Stimulated activated naive CD8-positive, alpha-beta T cell treated with anti-CD3 and anti-CD28 coated beads, Interleukin-15, Interleukin-2, amounts not matched to agents 100 U/mL and 50 U/mL, for 24 hours (primary cell): ENCODE data around the gene SLC6A4.
"Not testable (repeated sequence)": the region's sequence is repeated elsewhere in the genome, so short reads cannot be mapped to it uniquely, and the experiment has no call there.

Experiments used
- ATAC-seq: fragments of 150-1000 bp; cut with Tn5 transposase; one replicate; pipeline ENCODE4 v1.10.0; 2021
- DNase-seq: peaks from one replicate; pipeline ENCODE4 v3.0.0; 2021

SLC6A4 gene

GRCh38 chr17:30172560-30172959 lies 62.9 kb downstream of the SLC6A4 start:
- no peak for DNase-seq

DNA sequence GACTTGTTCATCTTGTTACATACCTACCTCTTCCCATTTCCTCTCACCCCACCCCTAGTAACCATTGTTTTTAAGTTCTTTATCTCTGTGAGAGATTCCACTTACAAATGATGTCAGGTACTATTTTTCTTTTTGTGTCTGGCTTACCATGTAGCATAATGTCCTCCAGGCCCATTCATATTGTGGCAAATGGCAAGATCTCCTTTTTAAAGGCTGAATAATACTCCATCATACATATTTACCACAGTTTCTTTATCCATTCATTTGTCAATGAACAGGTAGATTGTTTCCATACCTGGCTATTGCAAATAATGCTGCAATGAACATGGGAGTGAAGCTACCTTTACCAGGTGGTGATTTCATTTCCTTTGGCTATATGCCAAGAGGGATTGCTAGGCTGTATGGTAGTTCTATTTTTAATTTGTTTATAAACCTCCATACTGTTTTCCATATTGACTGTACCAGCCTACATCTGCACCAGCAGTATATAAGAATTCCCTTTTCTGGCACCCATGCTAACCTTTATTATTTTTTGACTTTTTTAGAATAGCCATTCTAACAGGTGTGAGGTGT lies 65.0 kb downstream of the SLC6A4 start:
- DNase-seq, result no peak
- no peak for ATAC-seq

More at GRCh38 chr17:30172560-30172959, 62.9 kb downstream of the SLC6A4 start:
- ATAC-seq, result no peak

GRCh38 chr17:30165960-30166359 lies 69.5 kb downstream of the SLC6A4 start:
- no peak for ATAC-seq
- DNase-seq, result no peak

- no peak for ATAC-seq
- DNase-seq, result no peak
These were observed 70.3 kb downstream of the SLC6A4 start for GRCh38 chr17:30165147-30165546.

DNA sequence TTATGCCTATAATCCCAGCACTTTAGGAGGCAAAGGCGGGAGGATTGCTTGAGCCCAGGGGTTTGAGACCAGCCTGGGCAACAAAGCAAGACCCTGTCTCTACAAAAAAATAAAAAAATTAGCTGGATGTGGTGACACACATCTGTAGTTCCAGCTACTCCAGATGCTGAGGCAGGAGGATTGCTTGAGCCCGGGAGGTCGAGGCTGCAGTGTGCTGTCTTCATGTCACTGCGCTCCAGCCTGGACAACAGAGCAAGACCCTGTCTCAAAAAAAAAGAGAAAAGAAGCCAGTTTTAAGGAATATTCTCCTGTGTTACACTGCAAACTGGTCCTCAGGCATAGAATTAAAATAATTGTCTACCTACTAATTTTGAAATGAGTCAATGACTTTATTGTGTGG lies 71.0 kb downstream of the SLC6A4 start:
- DNase-seq (no peak), ATAC-seq (no peak)

- DNase-seq, result no peak
- no peak for ATAC-seq
These were observed 73.9 kb downstream of the SLC6A4 start for GRCh38 chr17:30161601-30162000.

DNA sequence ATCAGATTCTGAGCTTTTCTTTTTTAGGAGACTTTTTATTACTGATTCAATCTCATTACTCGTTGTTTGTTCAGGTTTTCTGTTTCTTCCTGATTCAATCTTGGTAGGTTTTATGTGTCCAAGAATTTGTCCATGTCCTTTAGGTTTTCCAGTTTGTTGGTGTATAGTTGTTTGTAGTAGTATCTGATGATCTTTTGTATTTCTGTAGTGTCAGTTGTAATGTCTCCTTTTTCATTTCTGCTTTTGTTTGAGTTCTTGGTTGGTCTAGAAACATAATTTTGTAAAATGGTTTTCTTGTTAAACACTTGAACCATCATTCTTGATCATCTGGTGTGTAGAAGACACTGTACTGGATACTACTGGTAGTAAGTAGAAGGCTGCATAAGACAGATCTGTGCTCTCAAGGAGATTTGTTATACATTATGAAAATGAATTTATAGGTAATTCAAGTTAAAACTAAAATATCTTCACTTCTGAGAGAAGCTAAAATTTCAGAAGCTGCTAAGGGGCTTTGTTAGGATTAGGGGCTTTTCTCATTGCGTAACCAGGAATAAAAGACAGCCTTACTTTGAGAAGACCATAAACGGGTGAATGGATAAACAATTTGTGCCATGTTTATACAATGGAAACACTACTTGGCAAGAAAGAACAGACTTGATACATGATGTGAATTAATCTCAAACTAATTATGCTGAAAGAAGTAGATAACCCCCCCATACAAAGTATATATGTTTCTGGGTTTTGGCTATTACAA lies 74.9 kb downstream of the SLC6A4 start:
- no peak for DNase-seq
- ATAC-seq, result no peak

DNA sequence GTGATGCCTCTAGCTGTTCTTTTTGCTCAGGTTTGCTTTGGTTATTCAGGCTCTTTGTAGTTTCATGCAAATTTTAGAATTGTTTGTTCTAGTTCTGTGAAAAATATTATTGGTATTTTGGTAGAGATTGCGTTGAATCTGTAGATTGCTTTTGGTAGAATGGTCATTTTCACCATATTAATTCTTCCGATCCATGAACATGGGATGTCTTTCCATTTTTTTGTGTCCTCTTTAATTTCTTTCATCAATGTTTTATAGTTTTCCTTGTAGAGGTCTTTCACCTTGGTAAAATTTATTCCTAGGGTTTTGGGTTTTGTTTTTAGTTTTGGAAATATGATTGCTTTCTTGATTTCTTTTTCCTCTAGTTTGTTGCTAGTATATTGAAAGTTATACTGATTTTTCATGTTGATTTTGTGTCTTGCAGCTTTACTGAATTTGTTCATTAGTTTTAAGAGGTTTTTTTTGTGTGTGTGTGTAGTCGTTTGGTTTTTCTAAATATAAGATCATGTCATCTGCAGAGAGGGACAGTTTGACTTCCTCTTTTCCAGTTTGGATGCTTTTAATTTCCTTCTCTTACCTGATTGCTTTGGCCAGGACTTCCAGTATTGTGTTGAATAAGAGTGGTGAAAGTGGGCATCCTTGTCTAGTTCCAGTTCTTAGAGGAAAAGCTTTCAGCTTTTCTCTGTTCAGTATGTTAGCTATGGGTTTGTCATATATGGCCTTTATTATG lies 76.4 kb downstream of the SLC6A4 start:
- no peak for DNase-seq
- no peak for ATAC-seq

- no peak for ATAC-seq
These were observed 80.1 kb downstream of the SLC6A4 start for GRCh38 chr17:30155389-30155788.

GRCh38 chr17:30153463-30153862 lies 82.0 kb downstream of the SLC6A4 start:
- no peak for ATAC-seq
- no peak for DNase-seq

More at GRCh38 chr17:30155389-30155788, 80.1 kb downstream of the SLC6A4 start:
- no peak for DNase-seq

DNA sequence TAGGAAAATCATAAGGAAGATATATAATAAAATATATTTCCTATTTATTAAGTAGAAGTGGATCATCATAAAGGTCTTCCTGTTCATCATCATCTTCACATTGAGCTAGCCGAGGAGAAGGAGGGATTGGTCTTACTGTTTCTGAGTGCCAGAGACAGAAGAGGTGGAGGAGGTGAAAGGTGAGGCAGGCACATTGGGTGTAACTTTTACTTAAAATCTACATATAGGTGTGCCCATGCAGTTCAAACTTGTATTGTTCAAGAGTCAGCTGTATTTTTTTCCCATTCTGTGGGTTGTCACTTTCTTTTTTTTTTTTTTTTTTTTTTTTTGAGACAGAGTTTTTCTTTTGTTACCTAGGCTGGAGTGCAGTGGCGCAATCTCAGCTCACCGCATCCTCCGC lies 84.0 kb downstream of the SLC6A4 start:
- DNase-seq, result no peak
- no peak for ATAC-seq

DNA sequence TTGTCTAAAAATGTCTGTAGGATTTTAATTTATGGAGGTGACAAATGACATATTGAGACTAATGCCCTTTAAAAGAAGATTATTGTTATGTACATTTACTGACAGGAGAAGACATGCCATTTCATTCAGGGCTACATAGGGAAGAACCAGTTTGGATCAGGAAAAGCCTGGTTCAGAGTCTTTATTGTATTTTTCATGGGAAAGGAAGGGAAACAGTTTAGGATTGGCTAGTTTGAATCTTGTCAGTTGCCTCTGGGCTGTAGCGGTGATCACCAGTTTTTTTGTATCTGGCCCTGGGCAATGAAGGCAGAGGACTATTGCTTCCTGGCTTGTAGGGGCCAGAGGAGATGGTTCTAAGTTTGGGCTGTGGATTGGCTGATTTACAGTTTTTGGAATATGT lies 87.1 kb downstream of the SLC6A4 start:
- DNase-seq (no peak), ATAC-seq (no peak)

DNA sequence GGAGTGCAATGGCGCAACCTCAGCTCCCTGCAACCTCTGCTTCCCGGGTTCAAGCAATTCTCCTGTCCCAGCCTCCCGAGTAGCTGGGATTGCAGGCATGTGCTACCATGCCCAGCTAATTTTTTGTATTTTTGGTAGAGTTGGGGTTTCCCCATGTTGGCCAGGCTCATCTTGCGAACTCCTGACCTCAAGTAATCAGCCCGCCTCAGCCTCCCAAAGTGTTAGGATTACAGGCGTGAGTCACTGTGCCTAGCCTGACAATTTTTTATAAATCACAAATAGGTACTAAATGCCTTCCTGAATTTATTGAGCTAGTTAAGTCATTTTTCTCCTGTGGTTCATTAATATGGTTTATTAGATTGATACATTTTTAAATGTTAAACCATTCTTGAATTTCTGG lies 87.6 kb downstream of the SLC6A4 start:
- peak; percentile 10 for DNase-seq
- ATAC-seq, result not testable (repeated sequence)
